NCI-H524 (cell line): Measurements from ENCODE around the gene GABRG1.

Source experiments
- DNase-seq, 2 experiments: peaks; one replicate each; lab custom pipeline; 2025; lab: John Stamatoyannopoulos, UW

GABRG1 gene

GRCh38 chr4:46123913-46124755 lies at the start of gene GABRG1:
Gene GABRG1, minus strand, starts transcription at chr4:46124054. Its CDS starts 141 bp downstream, at chr4:46123913.
- DNase-seq, result peak; percentile 78 to 92

- no peak for DNase-seq
Observed at GRCh38 chr4:46146993-46147392, 23.1 kb upstream of the GABRG1 start.

- no peak for DNase-seq
Observed at GRCh38 chr4:46131498-46132057, 7.7 kb upstream of the GABRG1 start.

DNA sequence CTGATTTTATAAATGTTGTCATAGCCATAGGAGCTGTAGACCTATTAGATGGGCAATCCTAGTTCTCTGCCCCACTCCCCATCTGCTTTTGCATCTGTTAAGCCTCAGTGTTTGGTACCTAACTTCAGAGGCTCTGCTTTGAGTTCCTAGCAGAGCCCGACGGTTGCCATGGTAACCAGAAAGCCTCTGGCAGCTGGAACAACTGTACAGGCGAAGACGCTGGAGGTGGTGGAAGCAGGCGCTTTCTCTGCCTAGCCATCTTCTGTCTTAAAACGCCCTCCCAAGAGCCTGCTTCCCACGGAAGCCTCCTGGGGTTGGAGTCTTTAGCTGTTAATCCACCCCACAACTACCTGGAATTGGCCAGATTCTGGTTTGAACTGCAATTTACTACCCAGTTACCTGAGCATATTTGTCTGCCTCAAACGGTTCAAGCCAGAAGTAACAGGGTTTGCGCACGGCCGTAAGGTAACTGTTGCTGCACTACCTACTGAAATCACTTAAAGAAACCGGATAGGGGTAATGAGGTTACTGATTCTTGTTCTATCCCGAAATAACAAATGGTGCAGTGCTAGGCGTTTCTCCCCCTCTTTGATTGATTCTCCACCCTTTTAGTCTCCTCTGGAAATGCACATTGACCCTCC lies 1.0 kb upstream of the GABRG1 start:
- peak; percentile 91 to 96 for DNase-seq

DNA sequence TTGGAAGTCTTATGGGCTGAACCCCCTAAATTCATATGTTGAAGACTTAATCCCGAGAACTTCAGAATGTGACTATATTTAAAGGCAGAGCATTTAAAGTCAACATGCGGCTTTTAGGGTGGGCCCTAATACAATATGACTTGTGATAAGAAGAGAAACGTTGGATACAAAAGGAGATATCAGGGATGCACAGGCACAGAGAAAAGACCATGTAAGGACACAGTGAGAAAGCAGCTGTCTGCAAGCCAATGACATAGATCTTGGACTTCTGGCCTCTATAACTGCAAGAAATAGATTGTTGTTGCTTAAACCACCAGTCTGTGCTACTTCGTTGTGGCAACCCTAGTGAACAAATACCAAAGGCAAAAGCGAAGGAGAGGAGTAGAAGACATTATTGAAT lies 42.2 kb downstream of the GABRG1 start:
- DNase-seq, result no peak

- DNase-seq, result no peak
Observed at GRCh38 chr4:46081248-46081647, 42.6 kb downstream of the GABRG1 start.

- DNase-seq, result no peak
Observed at GRCh38 chr4:46073778-46074177, 50.1 kb downstream of the GABRG1 start.

DNA sequence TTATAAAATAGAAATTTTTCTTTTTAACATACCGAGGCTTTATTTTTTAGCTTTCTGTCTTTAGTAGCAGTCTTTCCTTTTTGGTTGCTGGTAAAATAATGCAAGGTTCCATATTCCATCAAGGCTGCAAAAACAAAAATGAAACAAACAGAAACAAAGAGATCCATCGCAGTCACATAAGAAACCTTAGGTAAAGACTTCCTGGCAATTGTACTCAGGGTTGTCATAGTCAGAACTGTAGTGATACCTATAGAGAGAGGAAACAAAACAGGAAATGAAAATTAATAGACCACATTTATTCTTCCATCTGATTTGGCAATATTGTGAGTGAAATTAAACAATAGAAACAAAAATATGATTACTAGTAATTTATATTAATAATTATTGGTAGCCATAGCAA lies 72.5 kb downstream of the GABRG1 start:
- DNase-seq, result no peak

GRCh38 chr4:46032056-46032455 lies 91.8 kb downstream of the GABRG1 start:
- DNase-seq, result no peak

DNA sequence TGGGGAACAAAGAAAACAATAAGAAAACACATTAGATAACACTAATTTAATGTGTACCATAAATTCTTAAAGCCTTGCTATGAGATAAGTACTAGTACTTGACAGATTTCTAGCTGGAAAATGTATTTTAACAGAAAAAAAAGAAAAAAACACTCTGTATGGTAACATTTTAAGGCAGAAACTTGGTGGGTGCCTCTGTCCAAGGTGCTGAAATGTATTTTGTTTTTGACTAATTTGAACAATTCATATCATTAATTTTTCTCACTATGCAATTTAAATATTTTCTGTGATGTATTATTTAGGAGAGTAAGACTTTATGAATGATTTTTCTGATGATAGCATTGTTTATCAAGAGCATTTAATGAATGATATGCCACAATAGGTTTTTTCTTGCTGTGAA lies 107.5 kb downstream of the GABRG1 start:
- DNase-seq, result no peak

- DNase-seq, result no peak
Observed at GRCh38 chr4:45992728-45993127, 131.1 kb downstream of the GABRG1 start.

GRCh38 chr4:45989775-45990174 lies 134.1 kb downstream of the GABRG1 start:
- no peak for DNase-seq

GRCh38 chr4:45987858-45988257 lies 136.0 kb downstream of the GABRG1 start:
- DNase-seq, result no peak
